AG10803 (cell line): ENCODE measurements around the gene TMEM63C.

Source experiments
- DNase-seq: peaks from one replicate; pipeline ENCODE4 v3.0.0; 2010; ENCODE audit warnings: low read depth
- H3K4me3 ChIP-seq: 2 replicates; pipeline ENCODE4 v1.5.1; 2011; ENCODE audit warnings: mild to moderate bottlenecking, low read length, control low read depth
- TF ChIP-seq, protein P1 (sequence below): conservative IDR thresholded peaks from 2 replicates; pipeline ENCODE4 v1.5.1; 2011; ENCODE audit warnings: mild to moderate bottlenecking, low read length, control low read depth, inconsistent platforms

The TMEM63C gene

DNA sequence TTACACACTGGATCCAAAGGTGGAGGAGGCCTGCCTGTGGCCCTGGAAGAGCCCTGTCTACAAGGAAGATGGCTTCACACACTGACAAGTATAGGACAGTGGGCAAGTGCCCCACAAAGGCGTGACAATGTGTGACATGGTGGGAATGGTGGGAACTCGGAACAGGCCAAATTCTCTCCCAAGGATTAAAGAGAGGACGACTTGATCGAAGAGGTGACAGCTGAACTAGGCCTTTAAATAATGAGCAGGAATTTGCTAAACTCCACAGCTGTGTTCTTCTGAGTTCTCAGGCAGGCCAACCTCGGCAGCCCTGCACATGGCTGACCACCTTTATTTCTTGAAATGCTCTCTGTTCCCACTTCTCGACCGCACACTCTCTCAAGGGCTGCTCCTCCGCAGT, 115.3 kb downstream of the TMEM63C start:
- DNase-seq: no peak
- TF ChIP-seq, protein P1, sequence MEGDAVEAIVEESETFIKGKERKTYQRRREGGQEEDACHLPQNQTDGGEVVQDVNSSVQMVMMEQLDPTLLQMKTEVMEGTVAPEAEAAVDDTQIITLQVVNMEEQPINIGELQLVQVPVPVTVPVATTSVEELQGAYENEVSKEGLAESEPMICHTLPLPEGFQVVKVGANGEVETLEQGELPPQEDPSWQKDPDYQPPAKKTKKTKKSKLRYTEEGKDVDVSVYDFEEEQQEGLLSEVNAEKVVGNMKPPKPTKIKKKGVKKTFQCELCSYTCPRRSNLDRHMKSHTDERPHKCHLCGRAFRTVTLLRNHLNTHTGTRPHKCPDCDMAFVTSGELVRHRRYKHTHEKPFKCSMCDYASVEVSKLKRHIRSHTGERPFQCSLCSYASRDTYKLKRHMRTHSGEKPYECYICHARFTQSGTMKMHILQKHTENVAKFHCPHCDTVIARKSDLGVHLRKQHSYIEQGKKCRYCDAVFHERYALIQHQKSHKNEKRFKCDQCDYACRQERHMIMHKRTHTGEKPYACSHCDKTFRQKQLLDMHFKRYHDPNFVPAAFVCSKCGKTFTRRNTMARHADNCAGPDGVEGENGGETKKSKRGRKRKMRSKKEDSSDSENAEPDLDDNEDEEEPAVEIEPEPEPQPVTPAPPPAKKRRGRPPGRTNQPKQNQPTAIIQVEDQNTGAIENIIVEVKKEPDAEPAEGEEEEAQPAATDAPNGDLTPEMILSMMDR: no peak
- no peak overlapping the region for H3K4me3 ChIP-seq

DNA sequence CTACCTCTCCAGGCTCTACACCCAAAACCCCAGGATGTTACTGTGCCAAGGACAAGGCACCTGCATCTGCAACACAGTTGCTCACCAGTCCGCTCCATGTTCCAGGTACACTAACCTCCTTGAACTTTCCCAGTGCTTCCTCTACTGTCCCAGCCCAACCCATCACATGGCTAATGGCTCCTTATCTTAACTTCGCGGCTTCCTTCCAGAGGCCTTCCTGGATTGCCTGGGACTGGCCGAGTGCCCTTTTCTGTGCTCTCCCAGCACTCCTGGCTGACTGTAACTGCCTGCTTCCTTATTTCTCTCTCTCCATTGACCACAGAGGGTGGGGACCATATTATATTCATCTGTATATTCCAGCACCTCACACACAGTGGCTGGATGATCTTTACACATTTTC, 118.2 kb downstream of the TMEM63C start:
- no peak overlapping the region for H3K4me3 ChIP-seq
- DNase-seq: no peak
- TF ChIP-seq, protein P1: no peak

DNA sequence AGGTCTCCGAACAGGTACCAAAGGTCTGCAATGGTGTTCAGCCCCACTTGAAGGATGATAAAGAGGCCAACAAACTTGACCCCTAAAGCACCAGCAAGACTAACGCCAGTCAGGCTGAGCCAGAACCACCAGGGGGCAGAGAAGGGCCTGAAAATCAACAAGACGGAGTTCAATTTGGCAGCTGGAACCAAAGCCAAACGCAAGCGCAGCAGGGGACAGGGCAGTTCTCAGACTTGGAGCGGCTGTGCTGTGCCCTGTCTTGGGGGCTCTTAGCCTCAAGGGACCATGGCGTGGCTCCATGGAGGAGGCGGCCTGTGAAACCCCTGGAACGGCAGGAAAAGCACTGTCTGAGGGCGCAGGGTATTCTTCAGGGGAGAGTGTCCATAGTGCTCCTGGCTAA, 119.5 kb downstream of the TMEM63C start:
- H3K4me3 ChIP-seq: no peak overlapping the region
- peak; percentile 85 for DNase-seq
- TF ChIP-seq, protein P1: peak; percentile 87

DNA sequence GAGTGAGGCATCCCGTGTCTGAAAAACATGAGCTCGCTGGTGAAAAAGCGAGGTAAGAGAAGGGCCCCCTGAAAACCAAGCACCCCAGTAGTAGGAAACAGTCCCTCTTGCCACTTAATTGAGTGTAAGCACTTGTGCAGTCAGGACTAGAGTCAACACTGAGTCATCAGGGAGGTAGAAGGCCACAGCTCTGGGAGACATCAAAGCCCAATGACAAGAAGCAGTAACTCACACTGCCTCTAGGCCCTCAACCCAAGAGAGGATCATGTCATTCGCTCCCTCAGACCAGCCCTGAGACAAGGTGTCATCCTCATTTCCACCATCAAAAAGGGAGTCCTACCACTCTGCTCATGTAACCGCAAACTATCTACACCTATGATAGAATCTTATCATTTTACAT, 121.3 kb downstream of the TMEM63C start:
- TF ChIP-seq, protein P1: no peak
- no peak overlapping the region for H3K4me3 ChIP-seq
- peak; percentile 37 for DNase-seq

DNA sequence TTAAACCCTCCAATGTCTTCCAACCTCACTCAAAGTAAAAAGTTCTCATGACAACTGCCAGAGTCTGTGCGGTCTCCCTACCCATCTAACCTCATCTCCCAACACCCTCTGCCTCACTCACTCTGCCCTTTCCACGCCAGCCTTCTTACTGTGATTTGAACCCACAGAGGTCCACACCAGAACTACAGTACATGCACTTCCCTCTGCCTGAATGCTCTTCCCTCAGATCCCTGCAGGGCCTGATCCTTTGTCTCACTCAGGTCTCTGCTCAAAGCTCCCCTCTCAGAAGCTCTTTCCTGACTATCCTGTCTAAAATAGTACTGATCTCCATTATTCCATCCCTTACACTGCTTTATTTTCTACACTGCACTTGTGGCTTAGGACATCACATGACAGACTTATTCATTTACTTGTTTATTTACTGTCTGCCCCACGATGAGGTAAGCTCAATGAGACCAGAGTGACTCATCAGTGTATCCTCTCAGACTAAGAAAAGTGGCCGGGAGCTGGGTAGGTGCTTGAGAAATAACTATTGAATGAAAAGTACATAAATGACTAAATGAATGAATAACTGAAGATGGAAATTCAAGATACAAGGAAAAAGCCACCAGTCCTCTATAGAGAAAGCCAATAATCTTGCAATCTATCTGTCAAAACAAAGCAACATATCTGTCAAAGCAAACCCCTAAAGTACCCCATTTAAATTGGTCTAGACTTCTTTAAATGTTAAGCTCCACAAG, 122.0 kb downstream of the TMEM63C start:
- TF ChIP-seq, protein P1: no peak
- no peak overlapping the region for H3K4me3 ChIP-seq
- DNase-seq: peak; percentile 92

DNA sequence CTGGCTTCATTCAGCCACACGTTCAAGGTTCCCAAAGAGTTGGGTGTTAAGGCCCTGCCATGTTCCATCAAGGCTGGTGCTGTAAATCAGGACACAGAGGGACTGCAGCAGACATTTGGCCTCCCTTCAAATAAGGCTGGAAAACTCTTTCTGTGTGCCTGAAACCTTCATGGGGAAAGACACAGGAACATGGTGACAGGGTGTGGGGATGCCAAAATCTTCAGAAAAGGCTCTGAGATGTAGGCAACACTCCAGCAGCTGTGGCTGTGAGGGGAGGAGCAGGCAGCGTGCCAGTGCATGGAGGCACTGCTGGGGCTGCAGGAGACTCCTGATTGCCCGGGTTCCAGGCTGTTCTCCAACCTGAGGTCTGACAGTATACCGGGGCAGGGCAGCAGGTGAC, 124.1 kb downstream of the TMEM63C start:
- H3K4me3 ChIP-seq: no peak overlapping the region
- no peak for DNase-seq
- TF ChIP-seq, protein P1: no peak

DNA sequence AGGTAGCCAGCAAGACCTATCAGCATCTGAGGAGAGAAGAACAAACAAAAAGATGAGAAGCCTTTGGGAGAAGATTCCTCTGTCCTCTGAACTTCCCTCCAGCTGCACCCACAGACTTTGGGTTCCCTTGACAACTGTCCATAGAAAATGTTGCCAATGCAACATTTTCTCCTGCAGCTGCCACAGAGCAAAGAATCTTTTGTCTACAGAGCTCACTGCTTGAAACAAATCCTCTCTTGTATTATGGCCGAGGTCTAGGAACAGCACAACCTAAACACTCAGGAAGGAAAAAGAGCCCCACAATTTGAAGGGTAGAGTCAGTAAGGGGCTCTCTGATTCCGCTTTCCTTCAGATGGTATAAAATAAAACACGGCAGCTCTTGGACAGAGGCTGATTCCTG, 124.8 kb downstream of the TMEM63C start:
- DNase-seq: peak; percentile 50
- H3K4me3 ChIP-seq: no peak overlapping the region
- TF ChIP-seq, protein P1: no peak
